ENCODE measurements around the gene CCP110.

CCP110 gene

DNA sequence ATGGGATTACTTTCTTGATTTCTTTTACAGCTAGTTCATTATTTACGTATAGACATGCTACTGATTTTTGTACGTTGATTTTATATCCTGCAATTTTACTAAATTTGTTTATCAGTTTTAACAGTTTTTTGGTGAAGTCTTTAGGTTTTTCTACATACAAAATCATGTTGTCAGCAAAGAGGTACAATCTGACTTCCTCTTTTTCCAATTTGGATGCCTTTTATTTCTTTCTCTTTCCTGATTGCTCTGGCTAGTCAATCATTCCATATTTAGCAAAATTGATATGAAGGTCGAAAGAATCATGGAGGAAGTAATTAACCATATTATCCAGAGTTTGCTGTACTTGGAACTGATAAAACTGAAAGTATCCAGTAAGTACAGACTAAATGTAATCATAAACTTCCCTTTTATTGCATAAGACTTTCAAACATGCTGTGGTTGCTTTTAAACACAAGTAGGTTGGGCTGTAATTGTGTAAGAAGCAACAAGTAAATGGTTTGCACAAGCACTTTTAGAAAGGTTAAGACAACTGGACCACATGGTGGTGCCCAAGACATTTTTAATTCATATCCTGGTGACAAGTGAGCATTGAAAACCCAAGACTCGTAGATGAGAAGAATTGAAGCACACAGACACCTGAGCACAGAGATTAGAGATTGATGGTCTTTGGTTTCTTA lies 10.2 kb upstream of the CCP110 start:
- Mint-ChIP-seq H3K4me1 (peaks cover 9% of the 10 kb centered on the region), H3K27me3 (ENCODE audit: low read depth, poor library complexity) (no peaks in the 10 kb centered on the region), H3K9me3 (peaks cover 16% of the 10 kb centered on the region), H3K4me3 (no peak overlapping the region), H3K36me3 (ENCODE audit: low read depth) (peaks cover 65% of the 10 kb centered on the region), H3K27ac (no peak overlapping the region)
- TF ChIP-seq, protein P1, sequence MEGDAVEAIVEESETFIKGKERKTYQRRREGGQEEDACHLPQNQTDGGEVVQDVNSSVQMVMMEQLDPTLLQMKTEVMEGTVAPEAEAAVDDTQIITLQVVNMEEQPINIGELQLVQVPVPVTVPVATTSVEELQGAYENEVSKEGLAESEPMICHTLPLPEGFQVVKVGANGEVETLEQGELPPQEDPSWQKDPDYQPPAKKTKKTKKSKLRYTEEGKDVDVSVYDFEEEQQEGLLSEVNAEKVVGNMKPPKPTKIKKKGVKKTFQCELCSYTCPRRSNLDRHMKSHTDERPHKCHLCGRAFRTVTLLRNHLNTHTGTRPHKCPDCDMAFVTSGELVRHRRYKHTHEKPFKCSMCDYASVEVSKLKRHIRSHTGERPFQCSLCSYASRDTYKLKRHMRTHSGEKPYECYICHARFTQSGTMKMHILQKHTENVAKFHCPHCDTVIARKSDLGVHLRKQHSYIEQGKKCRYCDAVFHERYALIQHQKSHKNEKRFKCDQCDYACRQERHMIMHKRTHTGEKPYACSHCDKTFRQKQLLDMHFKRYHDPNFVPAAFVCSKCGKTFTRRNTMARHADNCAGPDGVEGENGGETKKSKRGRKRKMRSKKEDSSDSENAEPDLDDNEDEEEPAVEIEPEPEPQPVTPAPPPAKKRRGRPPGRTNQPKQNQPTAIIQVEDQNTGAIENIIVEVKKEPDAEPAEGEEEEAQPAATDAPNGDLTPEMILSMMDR (IDR thresholded peaks at IDR 0.05) = no peak
- no peak for DNase-seq

DNA sequence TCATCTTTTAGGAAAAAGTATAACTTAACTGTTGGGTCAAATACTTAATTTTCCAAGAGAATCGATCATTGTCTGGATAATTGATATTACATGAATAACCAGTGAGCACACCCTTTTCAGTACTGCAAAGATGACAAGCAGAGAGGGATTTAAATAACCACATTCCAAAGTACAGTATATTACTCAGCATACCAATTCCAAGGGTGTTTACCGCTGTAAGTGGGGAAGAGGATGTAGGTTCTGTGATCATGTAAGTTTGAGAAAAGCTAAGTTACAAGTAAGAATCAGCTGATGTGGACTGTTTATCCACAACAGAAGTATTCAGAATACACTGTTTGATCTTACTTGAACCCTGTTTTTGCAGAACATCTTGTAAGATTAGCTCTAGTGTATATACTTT lies 8.0 kb upstream of the CCP110 start:
- H3K4me1 Mint-ChIP-seq = peaks cover 31% of the 10 kb centered on the region
- H3K27ac Mint-ChIP-seq = no peak overlapping the region
- DNase-seq = no peak
- TF ChIP-seq, protein P1 (IDR thresholded peaks at IDR 0.05) = no peak
- no peak overlapping the region for H3K4me3 Mint-ChIP-seq
- H3K36me3 Mint-ChIP-seq (ENCODE audit: low read depth) = peaks cover 62% of the 10 kb centered on the region
- H3K9me3 Mint-ChIP-seq = peaks cover 16% of the 10 kb centered on the region
- no peaks in the 10 kb centered on the region for H3K27me3 Mint-ChIP-seq (ENCODE audit: low read depth, poor library complexity)

DNA sequence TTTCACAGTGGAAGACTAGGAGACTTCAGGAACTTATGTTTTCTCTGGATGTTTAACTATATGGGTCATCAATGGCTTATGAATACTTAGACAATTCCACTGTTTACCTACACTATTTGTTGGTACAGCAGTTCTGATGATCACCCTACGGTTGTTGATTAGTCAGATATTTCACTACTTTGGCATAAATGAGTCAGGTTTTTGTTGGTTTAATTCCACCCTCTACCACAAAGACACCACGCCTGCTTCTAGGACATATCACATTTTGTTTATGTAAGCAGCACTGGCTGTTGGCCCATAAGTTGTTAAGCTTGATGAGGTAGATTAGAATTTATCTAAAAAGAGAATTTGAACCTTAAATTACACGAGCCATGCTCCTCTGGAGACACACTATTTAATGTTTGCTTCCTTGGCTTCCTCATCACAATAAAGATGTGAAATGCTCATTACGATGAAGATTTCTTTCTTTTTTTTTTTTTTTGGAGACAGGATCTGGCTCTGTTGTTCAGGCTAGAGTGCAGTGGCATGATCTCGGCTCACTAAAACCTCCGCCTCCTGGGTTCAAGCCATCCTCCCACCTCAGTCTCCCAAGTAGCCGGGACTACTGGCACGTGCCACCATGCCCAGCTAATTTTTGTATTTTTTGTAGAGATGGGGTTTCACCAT lies 6.2 kb upstream of the CCP110 start:
- no peaks in the 10 kb centered on the region for H3K27me3 Mint-ChIP-seq (ENCODE audit: low read depth, poor library complexity)
- H3K4me1 Mint-ChIP-seq = peaks cover 45% of the 10 kb centered on the region
- TF ChIP-seq, protein P1 (IDR thresholded peaks at IDR 0.05) = no peak
- no peak overlapping the region for H3K4me3 Mint-ChIP-seq
- H3K36me3 Mint-ChIP-seq (ENCODE audit: low read depth) = peaks cover 49% of the 10 kb centered on the region
- H3K27ac Mint-ChIP-seq = no peak overlapping the region
- H3K9me3 Mint-ChIP-seq = peaks cover 13% of the 10 kb centered on the region
- no peak for DNase-seq

DNA sequence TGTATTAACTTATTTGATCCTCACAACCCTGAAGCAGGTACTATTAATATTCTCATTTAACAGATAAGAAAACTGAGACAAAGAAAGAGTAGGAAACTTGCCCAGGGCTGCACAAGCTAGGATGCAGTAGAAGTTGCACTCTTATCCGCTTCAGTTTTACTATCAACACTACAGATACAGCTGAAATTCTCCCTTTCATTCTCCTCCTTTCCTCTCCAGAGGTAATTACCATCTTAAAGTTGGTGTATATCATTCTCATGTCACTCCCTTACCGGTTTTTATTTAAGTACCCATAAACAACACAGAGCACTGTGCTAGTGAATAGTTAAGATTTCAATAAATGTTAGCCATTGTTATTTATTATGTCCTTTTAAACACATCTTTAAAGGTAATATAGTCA lies 5.4 kb upstream of the CCP110 start:
- peaks cover 4% of the 10 kb centered on the region for H3K9me3 Mint-ChIP-seq

DNA sequence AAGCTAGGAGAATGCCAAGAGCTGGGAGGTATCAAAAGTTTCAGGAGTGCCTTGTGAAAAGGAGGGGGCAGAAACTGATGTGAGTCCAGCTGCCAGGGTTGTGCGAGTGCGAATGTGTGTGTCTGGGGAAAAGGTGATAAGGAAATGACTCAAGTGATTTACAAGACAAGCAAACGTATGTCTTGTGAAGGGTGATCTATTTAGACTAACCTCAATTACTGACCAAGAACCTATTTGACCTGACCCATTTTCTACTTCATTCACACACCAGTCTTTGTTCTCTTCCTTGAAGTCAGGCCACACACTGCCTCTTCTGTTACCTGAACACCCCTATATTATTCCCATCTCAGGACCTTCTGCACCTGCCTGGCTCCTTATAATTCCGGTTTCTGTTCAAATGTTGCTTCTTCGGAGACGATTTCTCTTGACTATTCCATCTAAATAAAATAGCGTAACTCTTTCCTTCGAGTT lies 2.8 kb upstream of the CCP110 start:
- H3K27ac Mint-ChIP-seq = no peak overlapping the region
- H3K4me1 Mint-ChIP-seq = peaks cover 66% of the 10 kb centered on the region
- H3K4me3 Mint-ChIP-seq = peak overlapping the region; percentile 91
- peaks cover 21% of the 10 kb centered on the region for H3K36me3 Mint-ChIP-seq (ENCODE audit: low read depth)
- no peaks in the 10 kb centered on the region for H3K9me3 Mint-ChIP-seq
- no peak for DNase-seq
- TF ChIP-seq, protein P1 (IDR thresholded peaks at IDR 0.05) = no peak
- no peaks in the 10 kb centered on the region for H3K27me3 Mint-ChIP-seq (ENCODE audit: low read depth, poor library complexity)

More for the DNA sequence above, 5.4 kb upstream of the CCP110 start:
- Mint-ChIP-seq H3K27me3 (ENCODE audit: low read depth, poor library complexity) (no peaks in the 10 kb centered on the region), H3K4me3 (peak overlapping the region; percentile 16), H3K27ac (peak overlapping the region; percentile 47), H3K4me1 (peaks cover 51% of the 10 kb centered on the region), H3K36me3 (ENCODE audit: low read depth) (peaks cover 41% of the 10 kb centered on the region)
- TF ChIP-seq, protein P1 (IDR thresholded peaks at IDR 0.05) = no peak
- no peak for DNase-seq

Measured in nephron progenitor cell (in vitro differentiated cells).